Sigmoid colon (tissue), 4 donors: ENCODE results near the gene PRSS22.

ENCODE experiments used
- EP300 ChIP-seq, 4 donors: sonication (generic); formaldehyde crosslinking; IDR thresholded peaks; one replicate each; pipeline ENCODE4 v1.6.1; 2017; ENCODE audit warnings: antibody characterized with exemption in 4 of 4
- POLR2A ChIP-seq, 2 donors: fragments of 450-650 bp; IDR thresholded peaks; one replicate each; pipeline ENCODE4 v1.6.1; 2016; ENCODE audit warnings: antibody characterized with exemption in 2 of 2, mild to moderate bottlenecking in 2 of 2, moderate library complexity in 2 of 2
- POLR2AphosphoS5 ChIP-seq, 4 donors: sonication (generic); formaldehyde crosslinking; IDR thresholded peaks; one replicate each; pipeline ENCODE4 v1.6.1; 2017; ENCODE audit warnings: antibody characterized with exemption in 4 of 4
- TF ChIP-seq, protein P1 (sequence below), 4 experiments: fragments of 450-650 bp in 3 of 4; fragments of 200-600 bp in 1 of 4; IDR thresholded peaks; one replicate each; pipeline ENCODE4 v1.5.1; 2016 to 2019; ENCODE audit warnings: antibody characterized with exemption in 4 of 4, mild to moderate bottlenecking in 3 of 4, moderate library complexity in 2 of 4

DNA sequence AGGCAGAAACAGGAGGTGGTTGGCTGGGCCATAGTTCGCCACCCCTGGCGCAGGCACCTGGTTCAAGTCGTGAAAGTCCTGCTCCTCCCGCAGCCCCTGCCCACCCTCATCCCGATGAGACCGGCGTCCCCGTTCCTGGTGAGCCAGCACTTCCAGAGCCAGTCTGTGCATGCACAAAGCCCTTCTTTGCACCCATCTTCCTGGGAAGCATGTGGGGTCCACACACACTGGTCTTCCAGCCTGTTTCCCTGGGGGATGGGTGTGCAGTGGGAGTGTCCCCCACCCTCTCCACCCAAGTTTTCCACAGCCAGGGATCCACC, 29.5 kb downstream of the PRSS22 start:
- TF ChIP-seq POLR2AphosphoS5 (IDR thresholded peaks at IDR 0.05), result no peak
- TF ChIP-seq, protein P1, sequence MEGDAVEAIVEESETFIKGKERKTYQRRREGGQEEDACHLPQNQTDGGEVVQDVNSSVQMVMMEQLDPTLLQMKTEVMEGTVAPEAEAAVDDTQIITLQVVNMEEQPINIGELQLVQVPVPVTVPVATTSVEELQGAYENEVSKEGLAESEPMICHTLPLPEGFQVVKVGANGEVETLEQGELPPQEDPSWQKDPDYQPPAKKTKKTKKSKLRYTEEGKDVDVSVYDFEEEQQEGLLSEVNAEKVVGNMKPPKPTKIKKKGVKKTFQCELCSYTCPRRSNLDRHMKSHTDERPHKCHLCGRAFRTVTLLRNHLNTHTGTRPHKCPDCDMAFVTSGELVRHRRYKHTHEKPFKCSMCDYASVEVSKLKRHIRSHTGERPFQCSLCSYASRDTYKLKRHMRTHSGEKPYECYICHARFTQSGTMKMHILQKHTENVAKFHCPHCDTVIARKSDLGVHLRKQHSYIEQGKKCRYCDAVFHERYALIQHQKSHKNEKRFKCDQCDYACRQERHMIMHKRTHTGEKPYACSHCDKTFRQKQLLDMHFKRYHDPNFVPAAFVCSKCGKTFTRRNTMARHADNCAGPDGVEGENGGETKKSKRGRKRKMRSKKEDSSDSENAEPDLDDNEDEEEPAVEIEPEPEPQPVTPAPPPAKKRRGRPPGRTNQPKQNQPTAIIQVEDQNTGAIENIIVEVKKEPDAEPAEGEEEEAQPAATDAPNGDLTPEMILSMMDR (IDR thresholded peaks at IDR 0.05), result no peak
- TF ChIP-seq POLR2A (IDR thresholded peaks at IDR 0.05), result no peak
- TF ChIP-seq EP300 (IDR thresholded peaks at IDR 0.05), result no peak
